ENCODE measurements around the gene C15orf39. TPM values are rescaled to one million over a fixed set of nuclear protein-coding genes. Genes with fewer than 3 reads are reported as not detected.

The C15orf39 gene
- total RNA-seq, 2 donors from 2014 or later, result 22.3 to 27.3 TPM

GRCh38 chr15:75232252-75232813, 30.7 kb downstream of the C15orf39 start:
- Histone ChIP-seq H3K4me1 (no peaks in the 10 kb centered on the region), H3K9ac (ENCODE audit: low read depth in 2 of 2, low read length in 2 of 2) (no peak overlapping the region), H3K27ac (no peak overlapping the region), H3K27me3 (no peaks in the 10 kb centered on the region), H3K4me3 (no peak overlapping the region), H3K36me3 (no peaks in the 10 kb centered on the region), H3K9me3 (no peaks in the 10 kb centered on the region)
- intact Hi-C loops (cut with DNase I), result no loop called here
- no peak for TF ChIP-seq CTCF (IDR thresholded peaks at IDR 0.05)
- no peak for DNase-seq

GRCh38 chr15:75232826-75233503, 31.3 kb downstream of the C15orf39 start:
- Histone ChIP-seq H3K27me3 (no peaks in the 10 kb centered on the region), H3K9me3 (no peaks in the 10 kb centered on the region), H3K9ac (ENCODE audit: low read depth in 2 of 2, low read length in 2 of 2) (no peak overlapping the region), H3K4me3 (no peak overlapping the region), H3K4me1 (no peaks in the 10 kb centered on the region), H3K36me3 (no peaks in the 10 kb centered on the region), H3K27ac (no peak overlapping the region)
- no peak for DNase-seq
- no peak for TF ChIP-seq CTCF (IDR thresholded peaks at IDR 0.05)
- intact Hi-C loops (cut with DNase I), result no loop called here

- TF ChIP-seq CTCF (IDR thresholded peaks at IDR 0.05), result no peak
- Histone ChIP-seq H3K4me3 (no peak overlapping the region), H3K9me3 (no peaks in the 10 kb centered on the region), H3K4me1 (no peaks in the 10 kb centered on the region), H3K27ac (no peak overlapping the region), H3K36me3 (no peaks in the 10 kb centered on the region), H3K9ac (ENCODE audit: low read depth in 2 of 2, low read length in 2 of 2) (no peak overlapping the region), H3K27me3 (no peaks in the 10 kb centered on the region)
- intact Hi-C loops (cut with DNase I), result no loop called here
- no peak for DNase-seq
These were observed 32.0 kb downstream of the C15orf39 start for GRCh38 chr15:75233504-75234190.

- intact Hi-C loops (cut with DNase I), result no loop called here
- H3K27ac ChIP-seq, result no peak overlapping the region
- no peaks in the 10 kb centered on the region for H3K27me3 ChIP-seq
- H3K4me1 ChIP-seq, result no peaks in the 10 kb centered on the region
- H3K9ac ChIP-seq (ENCODE audit: low read depth in 2 of 2, low read length in 2 of 2), result no peak overlapping the region
- H3K9me3 ChIP-seq, result no peaks in the 10 kb centered on the region
- no peak overlapping the region for H3K4me3 ChIP-seq
- DNase-seq, result no peak
- no peak for TF ChIP-seq CTCF (IDR thresholded peaks at IDR 0.05)
- H3K36me3 ChIP-seq, result no peaks in the 10 kb centered on the region
These were observed 32.6 kb downstream of the C15orf39 start for GRCh38 chr15:75234191-75234810.

GRCh38 chr15:75235051-75235673, 33.5 kb downstream of the C15orf39 start:
- Histone ChIP-seq H3K4me1 (no peaks in the 10 kb centered on the region), H3K27ac (no peak overlapping the region), H3K9me3 (no peaks in the 10 kb centered on the region), H3K36me3 (no peaks in the 10 kb centered on the region), H3K4me3 (no peak overlapping the region), H3K9ac (ENCODE audit: low read depth in 2 of 2, low read length in 2 of 2) (no peak overlapping the region), H3K27me3 (no peaks in the 10 kb centered on the region)
- no peak for DNase-seq
- intact Hi-C loops (cut with DNase I), result no loop called here
- TF ChIP-seq CTCF (IDR thresholded peaks at IDR 0.05), result no peak

All from colonic mucosa (tissue), 4 donors.